ENCODE results near the gene KDM6B.
"Not testable (repeated sequence)": the region's sequence is repeated elsewhere in the genome, so short reads cannot be mapped to it uniquely, and the experiment has no call there.

The KDM6B gene

GRCh38 chr17:7851438-7852261 lies 17.6 kb downstream of the KDM6B start:
- peak; percentile 88 to 90 for DNase-seq (ENCODE audit: low read depth in 1 of 2, low spot score in 1 of 2)

- DNase-seq (ENCODE audit: low read depth in 1 of 2, low spot score in 1 of 2) = no peak
Measured at GRCh38 chr17:7852262-7852670, 18.2 kb downstream of the KDM6B start.

DNA sequence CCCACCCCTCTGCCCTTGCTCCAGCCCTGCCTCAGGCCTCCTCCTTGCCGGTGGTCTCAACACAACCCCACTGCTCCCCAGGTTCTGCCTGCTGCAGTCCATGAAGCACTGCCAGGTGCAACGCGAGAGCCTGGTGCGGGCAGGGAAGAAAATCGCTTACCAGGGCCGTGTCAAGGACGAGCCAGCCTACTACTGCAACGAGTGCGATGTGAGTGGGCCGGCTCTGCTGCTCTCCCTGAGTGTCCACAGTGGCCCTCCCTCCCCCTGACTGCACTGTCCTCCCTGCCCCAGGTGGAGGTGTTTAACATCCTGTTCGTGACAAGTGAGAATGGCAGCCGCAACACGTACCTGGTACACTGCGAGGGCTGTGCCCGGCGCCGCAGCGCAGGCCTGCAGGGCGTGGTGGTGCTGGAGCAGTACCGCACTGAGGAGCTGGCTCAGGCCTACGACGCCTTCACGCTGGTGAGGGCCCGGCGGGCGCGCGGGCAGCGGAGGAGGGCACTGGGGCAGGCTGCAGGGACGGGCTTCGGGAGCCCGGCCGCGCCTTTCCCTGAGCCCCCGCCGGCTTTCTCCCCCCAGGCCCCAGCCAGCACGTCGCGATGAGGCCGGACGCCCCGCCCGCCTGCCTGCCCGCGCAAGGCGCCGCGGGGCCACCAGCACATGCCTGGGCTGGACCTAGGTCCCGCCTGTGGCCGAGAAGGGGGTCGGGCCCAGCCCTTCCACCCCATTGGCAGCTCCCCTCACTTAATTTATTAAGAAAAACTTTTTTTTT lies 19.1 kb downstream of the KDM6B start:
- DNase-seq (ENCODE audit: low read depth in 1 of 2, low spot score in 1 of 2) = no peak

GRCh38 chr17:7853691-7854038 lies 19.6 kb downstream of the KDM6B start:
- no peak for DNase-seq (ENCODE audit: low read depth in 1 of 2, low spot score in 1 of 2)

DNA sequence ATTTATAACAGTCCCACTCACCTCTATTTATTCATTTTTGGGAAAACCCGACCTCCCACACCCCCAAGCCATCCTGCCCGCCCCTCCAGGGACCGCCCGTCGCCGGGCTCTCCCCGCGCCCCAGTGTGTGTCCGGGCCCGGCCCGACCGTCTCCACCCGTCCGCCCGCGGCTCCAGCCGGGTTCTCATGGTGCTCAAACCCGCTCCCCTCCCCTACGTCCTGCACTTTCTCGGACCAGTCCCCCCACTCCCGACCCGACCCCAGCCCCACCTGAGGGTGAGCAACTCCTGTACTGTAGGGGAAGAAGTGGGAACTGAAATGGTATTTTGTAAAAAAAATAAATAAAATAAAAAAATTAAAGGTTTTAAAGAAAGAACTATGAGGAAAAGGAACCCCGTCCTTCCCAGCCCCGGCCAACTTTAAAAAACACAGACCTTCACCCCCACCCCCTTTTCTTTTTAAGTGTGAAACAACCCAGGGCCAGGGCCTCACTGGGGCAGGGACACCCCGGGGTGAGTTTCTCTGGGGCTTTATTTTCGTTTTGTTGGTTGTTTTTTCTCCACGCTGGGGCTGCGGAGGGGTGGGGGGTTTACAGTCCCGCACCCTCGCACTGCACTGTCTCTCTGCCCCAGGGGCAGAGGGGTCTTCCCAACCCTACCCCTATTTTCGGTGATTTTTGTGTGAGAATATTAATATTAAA lies 20.2 kb downstream of the KDM6B start:
- DNase-seq (ENCODE audit: low read depth in 1 of 2, low spot score in 1 of 2) = no peak

DNA sequence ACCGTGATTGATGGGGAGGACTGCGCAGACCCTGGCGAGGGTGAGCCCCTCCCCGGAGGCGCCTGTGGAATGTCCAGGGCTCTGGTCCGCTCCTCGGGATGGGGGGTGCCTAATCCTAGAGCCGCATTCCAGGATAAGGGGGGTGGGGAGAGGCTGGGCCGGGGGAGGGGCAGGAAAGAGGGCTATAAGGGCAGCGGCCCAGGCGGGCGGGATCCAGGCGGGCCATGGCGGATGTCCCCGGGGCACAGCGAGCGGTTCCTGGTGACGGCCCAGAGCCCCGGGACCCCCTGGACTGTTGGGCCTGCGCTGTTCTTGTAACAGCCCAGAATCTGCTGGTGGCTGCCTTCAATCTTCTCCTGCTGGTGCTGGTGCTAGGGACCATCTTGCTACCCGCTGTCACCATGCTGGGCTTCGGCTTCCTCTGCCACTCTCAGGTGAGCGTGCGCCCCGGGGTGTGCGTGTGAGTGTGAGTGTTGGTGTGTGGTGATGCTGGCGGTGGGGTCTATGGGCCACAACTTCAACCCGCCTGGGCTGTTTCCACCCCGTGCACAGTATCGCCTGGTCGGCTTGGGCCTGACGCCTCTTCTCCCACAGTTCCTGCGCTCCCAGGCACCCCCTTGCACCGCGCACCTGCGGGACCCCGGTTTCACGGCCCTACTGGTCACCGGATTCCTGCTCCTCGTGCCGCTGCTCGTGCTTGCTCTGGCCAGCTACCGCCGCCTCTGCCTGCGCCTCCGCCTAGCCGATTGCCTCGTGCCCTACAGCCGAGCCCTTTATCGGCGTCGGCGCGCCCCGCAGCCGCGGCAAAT lies 21.0 kb downstream of the KDM6B start, which contains the start of gene TMEM88:
TSS of gene TMEM88 (plus strand) at position 216 of the 809 bp plus-strand sequence. CDS start at position 225, 9 bp downstream.
- no peak for DNase-seq (ENCODE audit: low read depth in 1 of 2, low spot score in 1 of 2)

DNA sequence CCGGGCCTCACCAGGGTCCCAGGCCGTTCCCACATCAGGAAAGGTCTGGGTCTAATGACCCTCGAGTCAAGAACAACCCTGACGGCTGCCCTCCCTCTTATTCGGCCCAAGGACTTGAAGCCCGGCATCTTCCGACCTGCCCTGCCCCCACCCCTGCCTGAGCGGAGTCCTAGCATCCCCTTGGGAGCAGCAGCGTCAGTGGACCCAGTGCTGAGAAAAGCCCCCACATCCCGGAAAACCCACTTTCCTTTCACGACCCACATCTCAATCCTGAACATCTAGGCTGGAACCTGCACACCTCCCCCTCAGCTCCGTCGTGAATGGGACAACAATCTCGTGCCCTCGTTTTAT lies 21.6 kb downstream of the KDM6B start:
- DNase-seq (ENCODE audit: low read depth in 1 of 2, low spot score in 1 of 2) = no peak

- no peak for DNase-seq (ENCODE audit: low read depth in 1 of 2, low spot score in 1 of 2)
Measured at GRCh38 chr17:7856011-7856810, 22.2 kb downstream of the KDM6B start.

- DNase-seq (ENCODE audit: low read depth in 1 of 2, low spot score in 1 of 2) = peak; percentile 81 to 87
Measured at GRCh38 chr17:7856811-7857712, 23.0 kb downstream of the KDM6B start, which contains the start of gene NAA38. NAA38 (minus strand) TSS chr17:7857559; CDS start chr17:7857463, 96 bp downstream.

DNA sequence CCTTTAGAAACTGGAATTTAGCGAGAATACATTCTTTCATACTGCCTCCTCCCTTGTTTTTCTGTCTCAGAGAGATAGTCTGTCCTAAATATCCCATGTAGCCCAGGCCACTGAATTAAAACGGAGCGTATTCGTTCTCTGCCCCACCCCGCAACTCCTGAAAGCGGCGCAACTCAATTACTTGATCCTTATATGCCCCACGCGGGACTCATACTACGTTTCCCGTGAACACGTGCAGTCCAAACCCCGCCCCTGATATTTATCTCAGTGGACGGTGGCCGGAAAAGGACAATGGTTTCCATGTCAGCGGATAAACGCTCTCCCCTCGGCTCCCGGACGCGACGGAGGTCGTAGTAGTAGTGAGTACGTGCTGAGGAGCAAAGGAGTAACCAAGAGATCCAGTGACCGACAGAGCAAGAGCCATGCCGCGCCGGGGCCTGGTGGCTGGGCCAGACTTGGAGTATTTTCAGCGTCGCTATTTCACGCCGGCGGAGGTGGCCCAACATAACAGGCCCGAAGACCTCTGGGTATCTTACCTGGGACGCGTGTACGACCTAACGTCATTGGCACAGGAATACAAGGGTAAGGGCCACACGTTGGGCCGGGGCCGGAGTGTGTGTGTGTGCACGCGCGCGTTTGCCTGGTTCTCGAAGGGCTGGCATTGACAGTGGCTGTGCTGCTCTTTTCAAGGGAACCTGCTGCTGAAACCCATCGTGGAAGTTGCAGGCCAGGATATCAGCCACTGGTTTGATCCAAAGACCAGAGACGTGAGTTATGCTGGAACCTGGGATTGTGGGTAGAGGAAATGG lies 23.9 kb downstream of the KDM6B start, which contains the start of gene CYB5D1:
TSS of gene CYB5D1 (plus strand) at position 291 of the 809 bp plus-strand sequence. CDS start at position 423, 132 bp downstream.
- DNase-seq (ENCODE audit: low read depth in 1 of 2, low spot score in 1 of 2) = peak; percentile 71 to 80

DNA sequence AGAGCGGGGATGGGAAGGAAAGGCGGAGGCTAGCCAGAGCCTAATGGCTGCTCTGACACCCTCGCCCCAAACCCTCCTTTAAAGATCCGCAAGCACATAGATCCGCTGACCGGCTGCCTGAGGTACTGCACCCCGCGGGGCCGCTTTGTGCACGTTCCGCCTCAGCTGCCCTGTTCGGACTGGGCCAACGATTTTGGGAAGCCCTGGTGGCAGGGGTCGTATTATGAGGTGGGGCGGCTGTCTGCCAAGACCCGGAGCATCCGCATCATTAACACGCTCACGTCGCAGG lies 24.4 kb downstream of the KDM6B start:
- peak in 1 of 2 donors; percentile 22 for DNase-seq (ENCODE audit: low read depth in 1 of 2, low spot score in 1 of 2)

DNA sequence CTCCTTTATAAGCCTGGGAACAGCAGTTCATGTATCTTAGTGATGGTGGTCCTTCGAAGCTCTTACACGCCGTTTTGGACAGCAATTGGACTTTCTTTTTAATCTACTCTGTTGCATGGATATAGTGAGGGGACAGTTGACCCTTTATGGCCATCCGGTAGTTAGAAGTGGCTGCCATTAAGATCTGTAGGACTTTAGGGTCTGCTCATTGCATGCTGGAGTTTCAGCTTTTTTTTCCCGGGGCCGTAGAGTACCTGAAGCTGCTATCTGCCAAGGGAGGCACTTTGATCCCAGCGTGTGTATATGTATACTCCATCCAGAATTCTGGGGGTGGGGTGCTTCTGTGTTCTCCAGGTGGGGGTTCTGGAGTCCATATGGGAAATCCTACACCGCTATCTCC lies 25.0 kb downstream of the KDM6B start:
- DNase-seq (ENCODE audit: low read depth in 1 of 2, low spot score in 1 of 2) = no peak

DNA sequence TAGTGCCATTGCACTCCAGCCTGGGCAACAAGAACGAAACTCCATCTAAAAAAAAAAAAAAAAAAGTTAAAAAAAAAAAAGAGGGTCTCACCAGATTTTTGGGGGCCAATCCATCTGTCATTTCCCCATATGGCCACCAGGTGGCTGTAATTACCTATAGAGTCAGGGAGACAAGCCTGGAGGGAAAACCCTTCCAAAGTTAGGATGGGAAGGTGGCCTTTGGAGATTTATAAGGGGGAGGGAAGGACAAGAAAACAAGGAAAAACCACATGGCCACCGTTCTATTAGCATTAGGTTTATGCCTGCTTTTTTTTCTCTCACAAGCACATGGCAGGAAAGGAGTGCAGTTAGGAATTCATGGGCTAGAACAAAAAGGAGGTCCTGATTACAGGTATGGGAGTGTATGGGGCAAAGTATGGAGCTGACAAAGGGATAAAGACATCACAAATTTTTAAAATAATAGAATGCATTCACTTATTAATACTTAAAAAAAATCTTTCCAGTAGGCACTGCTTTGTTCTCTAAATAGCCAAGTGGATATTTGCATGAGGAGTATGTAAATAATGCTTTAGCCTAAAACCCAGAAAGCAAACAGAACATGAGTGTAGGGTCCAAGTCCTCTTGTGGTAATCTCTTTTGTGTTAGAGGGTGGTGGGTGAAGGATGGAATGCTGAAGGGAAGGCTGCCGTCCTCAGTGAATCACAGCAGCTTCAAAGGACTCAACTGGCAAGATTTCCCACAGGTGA lies 28.8 kb downstream of the KDM6B start:
- DNase-seq (ENCODE audit: low read depth in 1 of 2, low spot score in 1 of 2) = peak in 1 of 2 donors; percentile 3

- not testable (repeated sequence) for DNase-seq (ENCODE audit: low read depth in 1 of 2, low spot score in 1 of 2)
Measured at GRCh38 chr17:7864384-7864783, 30.4 kb downstream of the KDM6B start.

DNA sequence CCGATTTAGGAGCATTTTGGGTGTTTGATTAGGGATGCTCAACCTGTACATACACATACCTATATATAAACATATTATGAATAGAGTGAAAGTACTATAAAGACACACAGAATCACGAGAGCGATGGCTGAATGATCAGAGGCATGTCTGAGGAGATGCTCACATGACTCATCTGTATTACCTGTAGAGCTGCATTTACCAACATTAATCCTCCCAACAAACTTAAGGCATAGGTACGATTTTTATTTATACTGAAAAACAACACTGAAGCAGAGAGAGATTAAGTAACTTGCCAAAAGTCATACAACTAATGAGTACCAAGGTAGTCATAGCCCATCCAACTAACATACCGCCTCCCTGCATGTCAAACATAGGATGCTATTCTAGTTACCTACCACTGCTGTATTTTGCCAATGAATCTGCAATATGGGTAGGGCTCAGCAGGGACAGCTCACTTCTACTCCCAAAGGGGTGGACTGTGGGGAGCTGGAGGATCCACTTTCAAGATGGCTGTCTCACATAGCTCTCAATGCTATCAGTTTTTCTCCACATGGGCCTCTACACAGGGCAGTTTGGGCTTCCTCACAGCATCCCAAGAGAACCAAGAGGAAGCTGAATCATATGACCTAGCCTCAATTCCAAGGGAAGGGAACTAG lies 31.1 kb downstream of the KDM6B start:
- no peak for DNase-seq (ENCODE audit: low read depth in 1 of 2, low spot score in 1 of 2)

DNA sequence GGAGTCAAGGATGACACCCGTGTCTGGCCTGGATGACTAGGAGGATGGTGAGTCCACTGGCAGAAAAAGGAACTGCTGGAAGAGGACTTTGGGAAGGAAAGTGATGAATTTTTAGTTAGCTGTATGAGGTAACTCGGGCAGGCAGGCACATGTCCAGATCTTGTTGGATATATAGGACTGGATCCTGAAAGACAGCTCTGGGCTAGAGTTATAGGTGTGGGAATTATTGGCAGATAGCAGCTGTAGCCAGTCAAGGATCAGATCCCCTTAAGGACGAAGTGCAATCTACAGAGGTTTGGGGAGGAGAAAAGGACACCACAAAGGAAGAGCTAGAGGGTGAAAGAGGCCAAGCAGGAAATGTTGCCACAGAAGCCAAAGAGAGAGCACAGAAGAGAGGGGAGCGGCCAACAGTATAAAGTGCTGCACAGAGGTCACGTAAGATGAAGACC lies 33.9 kb downstream of the KDM6B start:
- no peak for DNase-seq (ENCODE audit: low read depth in 1 of 2, low spot score in 1 of 2)

- DNase-seq (ENCODE audit: low read depth in 1 of 2, low spot score in 1 of 2) = no peak
Measured at GRCh38 chr17:7873051-7873450, 39.0 kb downstream of the KDM6B start.
